Retinal pigment epithelial cell (primary cell): ENCODE data around the gene DBI.

Source experiments
- DNase-seq: peaks from one replicate; pipeline ENCODE4 v3.0.0-alpha.2; 2010; ENCODE audit warnings: low read depth
- H3K4me3 ChIP-seq: 2 replicates; pipeline ENCODE4 v1.5.1; 2011; ENCODE audit warnings: mild to moderate bottlenecking, low read length, control low read depth, moderate library complexity
- CTCF ChIP-seq: conservative IDR thresholded peaks from 2 replicates; pipeline ENCODE4 v1.5.1; 2011; ENCODE audit warnings: low read depth, low read length, control low read depth, inconsistent platforms

Gene DBI

GRCh38 chr2:119376810-119377209 is 10.0 kb downstream of the DBI start:
- no peak for TF ChIP-seq CTCF
- DNase-seq: no peak
- no peak overlapping the region for H3K4me3 ChIP-seq

GRCh38 chr2:119377294-119377992 is 10.7 kb downstream of the DBI start:
- DNase-seq: no peak
- H3K4me3 ChIP-seq: no peak overlapping the region

DNA sequence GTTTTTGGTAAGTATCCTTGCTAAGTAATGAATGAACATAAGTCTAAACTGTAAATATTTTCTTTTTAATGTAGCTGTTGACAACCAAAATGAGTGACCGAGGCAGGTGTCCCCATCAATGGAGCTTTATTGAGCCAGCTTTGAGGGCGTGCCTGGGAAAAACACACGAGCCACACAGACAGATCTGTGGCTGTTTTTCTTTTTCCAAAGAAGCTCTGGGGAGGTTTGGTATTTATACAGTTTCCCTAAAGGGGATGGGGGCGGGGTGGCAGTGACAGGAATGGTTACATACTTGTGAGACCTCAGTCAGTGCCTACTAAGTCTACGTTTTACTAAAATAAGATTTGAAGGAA is 11.2 kb downstream of the DBI start:
- no peak for DNase-seq
- H3K4me3 ChIP-seq: no peak overlapping the region
- no peak for TF ChIP-seq CTCF

More at GRCh38 chr2:119377294-119377992, 10.7 kb downstream of the DBI start:
- TF ChIP-seq CTCF: no peak

DNA sequence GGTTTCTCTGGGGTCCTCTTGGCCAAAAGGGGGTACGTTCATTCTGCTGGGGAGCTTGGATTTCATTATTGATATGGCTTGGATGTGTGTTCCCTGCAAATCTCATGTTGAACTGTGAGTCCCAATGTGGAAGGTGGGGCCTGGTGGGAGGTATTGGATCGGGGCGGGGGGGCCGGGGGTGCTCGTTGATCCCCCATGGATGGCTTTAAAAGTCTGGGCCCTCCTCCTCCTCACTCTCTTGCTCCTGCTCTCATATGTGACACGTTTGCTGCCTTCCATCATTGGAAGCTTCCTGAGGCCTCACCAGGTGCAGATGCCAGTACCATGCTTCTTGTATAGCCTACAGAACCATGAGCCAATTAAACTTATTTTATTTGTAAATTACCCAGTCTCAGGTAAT is 11.8 kb downstream of the DBI start:
- no peak for DNase-seq
- H3K4me3 ChIP-seq: no peak overlapping the region
- no peak for TF ChIP-seq CTCF

DNA sequence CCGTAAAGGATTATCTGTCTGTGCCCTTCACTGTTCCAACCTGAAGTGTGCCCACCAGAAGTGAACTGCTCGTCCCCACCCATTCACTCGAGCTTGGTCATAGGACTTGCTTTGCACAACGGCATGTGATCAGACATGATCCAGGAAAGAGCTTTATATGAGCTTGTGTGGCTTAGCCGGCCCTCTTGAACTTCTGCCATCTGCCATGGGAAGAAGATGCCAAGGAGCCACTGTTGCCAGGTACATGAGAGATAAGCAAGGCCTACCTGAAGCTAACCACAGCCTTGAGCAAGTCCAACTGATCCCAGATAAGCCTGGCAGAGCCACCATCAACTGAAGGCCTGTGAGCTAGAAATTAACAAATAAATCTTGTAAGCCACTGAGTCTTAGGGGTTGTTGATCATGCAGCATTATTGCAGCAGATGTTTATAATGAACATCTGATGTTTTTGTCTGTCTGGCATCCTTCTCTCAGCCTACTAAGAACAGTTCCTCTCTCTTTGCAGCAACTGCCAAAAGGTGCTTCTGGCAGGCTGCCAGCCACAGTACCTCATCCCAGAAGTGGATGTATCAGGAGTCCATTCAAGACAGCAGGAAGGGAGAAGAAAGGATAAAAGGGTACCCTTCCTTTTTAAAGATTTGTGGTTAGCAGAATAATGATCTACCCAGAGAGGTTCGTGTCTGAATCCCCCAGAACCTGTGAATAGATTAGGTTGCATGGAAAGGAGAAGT is 16.8 kb downstream of the DBI start:
- H3K4me3 ChIP-seq: no peak overlapping the region
- no peak for TF ChIP-seq CTCF
- no peak for DNase-seq

GRCh38 chr2:119384971-119385370 is 18.2 kb downstream of the DBI start:
- DNase-seq: no peak
- no peak for TF ChIP-seq CTCF
- no peak overlapping the region for H3K4me3 ChIP-seq

GRCh38 chr2:119385466-119385865 is 18.7 kb downstream of the DBI start:
- H3K4me3 ChIP-seq: no peak overlapping the region
- DNase-seq: no peak
- no peak for TF ChIP-seq CTCF
